Loucy (cell line): ENCODE results near the gene HYAL3.
A peak's percentile ranks its signal among the peaks of the same experiment; 100 is the strongest.

ENCODE experiments used
- H2AFZ ChIP-seq: fragments of 200-600 bp; sonication (generic); 2 replicates; pipeline ENCODE4 v1.6.0; 2016; ENCODE audit warnings: antibody characterized with exemption, mild to moderate bottlenecking, low read length, moderate library complexity
- H3F3A ChIP-seq: fragments of 200-600 bp; 2 replicates; pipeline ENCODE4 v1.6.0; 2016; ENCODE audit warnings: antibody characterized with exemption, low read depth, mild to moderate bottlenecking
- H3K27me3 ChIP-seq: fragments of 200-600 bp; sonication (generic); 2 replicates; pipeline ENCODE4 v1.6.1; 2014; ENCODE audit warnings: low read length, mild to moderate bottlenecking; ENCODE audit not compliant: insufficient read depth, poor library complexity, severe bottlenecking
- H3K36me3 ChIP-seq: fragments of 200-600 bp; sonication (generic); 2 replicates; pipeline ENCODE4 v1.6.1; 2016; ENCODE audit warnings: low read length; ENCODE audit not compliant: insufficient read depth
- H3K4me1 ChIP-seq: fragments of 200-600 bp; sonication (generic); 2 replicates; pipeline ENCODE4 v1.5.1; 2014; ENCODE audit warnings: low read length, mild to moderate bottlenecking; ENCODE audit not compliant: insufficient read depth, poor library complexity, severe bottlenecking
- H3K4me2 ChIP-seq: fragments of 200-600 bp; sonication (generic); 2 replicates; pipeline ENCODE4 v1.6.0; 2014; ENCODE audit warnings: antibody characterized with exemption, low read length, low read depth, mild to moderate bottlenecking; ENCODE audit not compliant: poor library complexity, severe bottlenecking
- H3K4me3 ChIP-seq: fragments of 200-600 bp; sonication (generic); 2 replicates; pipeline ENCODE4 v1.5.1; 2014; ENCODE audit warnings: low read length, mild to moderate bottlenecking, mixed read lengths; ENCODE audit not compliant: poor library complexity, severe bottlenecking
- H3K79me2 ChIP-seq: fragments of 200-600 bp; sonication (generic); 2 replicates; pipeline ENCODE4 v1.6.1; 2014; ENCODE audit warnings: low read length; ENCODE audit not compliant: insufficient read depth
- H3K9ac ChIP-seq: fragments of 200-600 bp; sonication (generic); 2 replicates; pipeline ENCODE4 v1.6.0; 2014; ENCODE audit warnings: mild to moderate bottlenecking, low read depth, low read length, moderate library complexity; ENCODE audit not compliant: poor library complexity, severe bottlenecking
- H3K9me2 ChIP-seq: fragments of 200-600 bp; sonication (generic); replicated peaks from 2 replicates; pipeline ENCODE4 v1.6.1; 2016; ENCODE audit warnings: low read depth, low read length, mixed read lengths
- H3K9me3 ChIP-seq: fragments of 200-600 bp; sonication (generic); 2 replicates; pipeline ENCODE4 v1.6.1; 2014; ENCODE audit warnings: mild to moderate bottlenecking, antibody characterized with exemption, low read length, low read depth; ENCODE audit not compliant: insufficient read depth
- H4K20me1 ChIP-seq: fragments of 200-600 bp; sonication (generic); 2 replicates; pipeline ENCODE4 v1.6.0; 2014; ENCODE audit warnings: antibody characterized with exemption, low read length, mild to moderate bottlenecking; ENCODE audit not compliant: insufficient read depth, poor library complexity, severe bottlenecking
- CTCF ChIP-seq: fragments of 200-600 bp; sonication (generic); conservative IDR thresholded peaks from 2 replicates; pipeline ENCODE4 v1.5.1; 2014; ENCODE audit warnings: mild to moderate bottlenecking, antibody characterized with exemption, low read length
- EZH2phosphoT487 ChIP-seq: fragments of 200-600 bp; IDR thresholded peaks from 2 replicates; pipeline ENCODE4 v1.6.1; 2018; ENCODE audit warnings: antibody characterized with exemption, mild to moderate bottlenecking, moderate library complexity, borderline replicate concordance

Gene HYAL3

DNA sequence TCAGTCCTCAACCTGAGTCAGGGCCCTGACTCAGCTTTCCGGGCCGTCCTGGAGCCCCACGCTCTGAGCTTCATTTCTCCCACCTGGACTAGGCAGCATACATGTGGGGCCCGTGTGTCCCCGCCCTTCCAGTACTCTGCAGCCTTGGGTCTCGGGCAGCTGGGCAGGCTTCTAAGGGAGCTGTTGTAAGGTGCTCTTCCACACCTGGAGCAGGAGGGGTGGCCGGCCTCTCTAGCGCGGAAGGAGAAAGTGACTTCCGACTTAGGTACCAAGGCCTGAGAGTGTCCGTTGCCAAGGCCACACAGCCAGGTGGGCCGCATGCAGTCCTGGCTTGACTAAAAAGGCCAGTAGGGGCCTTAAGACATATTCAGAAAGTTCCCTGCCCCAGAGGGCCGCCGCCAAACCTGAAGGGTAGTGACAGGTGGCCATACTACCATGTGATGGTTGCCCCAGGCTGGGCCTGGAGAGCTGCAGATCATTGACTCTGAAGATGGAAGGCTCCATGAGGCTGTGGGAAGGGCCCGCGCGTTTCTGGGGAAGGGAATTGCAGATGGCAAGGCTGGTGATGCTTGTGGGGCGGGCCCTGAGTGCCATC, 39.7 kb downstream of the HYAL3 start:
- peaks cover 12% of the 10 kb centered on the region; the same call in 1 of the 2 replicates for H3K79me2 ChIP-seq
- peaks cover 9% of the 10 kb centered on the region for H4K20me1 ChIP-seq
- H3F3A ChIP-seq: peaks cover 4% of the 10 kb centered on the region; the same call in 1 of the 2 replicates
- peak overlapping the region; percentile 24 for H3K4me3 ChIP-seq
- no peaks in the 10 kb centered on the region for H3K9me3 ChIP-seq
- no peaks in the 10 kb centered on the region for H3K9me2 ChIP-seq
- H3K36me3 ChIP-seq: peaks cover 48% of the 10 kb centered on the region; the same call in 1 of the 2 replicates
- peak overlapping the region; percentile 86 for H3K9ac ChIP-seq
- no peaks in the 10 kb centered on the region for H3K27me3 ChIP-seq
- no peak overlapping the region for H2AFZ ChIP-seq
- TF ChIP-seq CTCF (no peak), EZH2phosphoT487 (no peak)
- peak overlapping the region; percentile 47 for H3K4me2 ChIP-seq
- peaks cover 13% of the 10 kb centered on the region for H3K4me1 ChIP-seq

GRCh38 chr3:50258979-50259378, 40.2 kb downstream of the HYAL3 start:
- Histone ChIP-seq H3K79me2 (peaks cover 18% of the 10 kb centered on the region; the same call in 1 of the 2 replicates), H2AFZ (no peak overlapping the region), H3K9me2 (no peaks in the 10 kb centered on the region), H3K27me3 (no peaks in the 10 kb centered on the region), H3K4me3 (no peak overlapping the region), H3K4me2 (no peak overlapping the region), H4K20me1 (peaks cover 9% of the 10 kb centered on the region), H3K9me3 (no peaks in the 10 kb centered on the region), H3K36me3 (peaks cover 53% of the 10 kb centered on the region; the same call in 1 of the 2 replicates), H3K4me1 (peaks cover 13% of the 10 kb centered on the region), H3K9ac (no peak overlapping the region), H3F3A (peaks cover 4% of the 10 kb centered on the region; the same call in 1 of the 2 replicates)
- TF ChIP-seq CTCF: no peak
- no peak for TF ChIP-seq EZH2phosphoT487

DNA sequence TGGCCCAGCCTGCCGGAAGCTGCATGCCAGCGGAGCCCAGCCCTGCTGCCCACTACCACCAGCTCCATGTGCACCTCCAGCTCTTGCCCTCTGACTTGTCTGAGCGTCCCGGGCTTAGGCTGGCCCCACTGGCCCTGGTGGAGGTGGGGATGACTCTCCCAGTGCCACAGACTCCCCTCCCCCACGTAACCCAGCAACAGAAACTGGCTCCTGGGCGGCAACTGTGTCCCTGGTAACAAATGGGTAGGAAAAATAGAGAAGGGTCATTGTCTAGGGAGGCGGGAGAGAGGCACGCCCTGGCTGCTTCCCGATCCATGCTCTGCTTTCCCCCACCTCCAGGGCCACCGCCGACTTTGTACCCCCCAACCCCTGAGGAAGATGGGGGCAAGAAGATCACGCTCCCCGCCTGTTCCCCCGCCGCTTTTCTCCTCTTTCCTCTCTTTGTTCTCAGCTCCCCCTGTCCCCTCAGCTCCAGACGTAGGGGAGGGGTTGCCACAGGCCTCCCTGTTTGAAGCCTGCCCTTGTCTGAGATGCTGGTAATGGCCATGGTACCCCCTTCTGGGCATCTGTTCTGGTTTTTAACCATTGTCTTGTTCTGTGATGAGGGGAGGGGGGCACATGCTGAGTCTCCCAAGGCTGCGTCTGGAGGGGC, 41.0 kb downstream of the HYAL3 start:
- Histone ChIP-seq H3K36me3 (peaks cover 61% of the 10 kb centered on the region; the same call in 1 of the 2 replicates), H2AFZ (no peak overlapping the region), H3K9ac (no peak overlapping the region), H4K20me1 (peaks cover 14% of the 10 kb centered on the region), H3K4me2 (no peak overlapping the region), H3K9me3 (no peaks in the 10 kb centered on the region), H3K4me3 (no peak overlapping the region), H3K27me3 (no peaks in the 10 kb centered on the region), H3F3A (peaks cover 4% of the 10 kb centered on the region; the same call in 1 of the 2 replicates), H3K79me2 (peaks cover 19% of the 10 kb centered on the region; the same call in 1 of the 2 replicates), H3K4me1 (peaks cover 13% of the 10 kb centered on the region), H3K9me2 (no peaks in the 10 kb centered on the region)
- TF ChIP-seq CTCF (no peak), EZH2phosphoT487 (no peak)
